ENCODE data around the gene TRAPPC2B. TPM values are rescaled to one million over a fixed set of nuclear protein-coding genes. Genes with fewer than 3 reads are reported as not detected.

Gene TRAPPC2B
- total RNA-seq, 1 experiment from 2014 or later = 16.1 TPM

DNA sequence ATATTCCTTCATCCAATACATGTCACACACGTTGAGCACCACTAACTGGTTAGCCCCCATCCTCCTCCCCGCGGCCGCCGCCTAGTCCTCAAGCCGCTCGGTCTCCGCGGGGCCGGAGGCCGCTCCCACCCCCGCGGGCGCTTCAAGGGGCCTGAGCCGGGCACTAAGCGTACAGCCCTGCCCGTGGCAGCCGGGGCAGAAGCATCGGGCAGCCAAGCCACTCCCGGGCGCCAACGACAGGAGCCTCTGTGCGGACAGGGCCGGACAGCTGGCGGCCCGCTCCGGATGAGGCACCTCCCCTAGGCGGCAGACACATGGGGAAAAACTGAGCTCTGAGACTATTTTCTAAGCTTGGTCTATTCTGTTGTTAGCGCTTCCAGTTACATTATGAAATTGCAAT is 45.8 kb upstream of the TRAPPC2B start:
- ChIA-PET POLR2A (ENCODE audit: unreplicated experiment) (no interaction called here), CTCF (no interaction called here)
- DNase-seq (no peak), ATAC-seq (no peak)
- intact Hi-C loops (cut with micrococcal nuclease) = no loop called here
- H3F3A ChIP-seq (ENCODE audit: low read length, unreplicated experiment) = no peaks in the 10 kb centered on the region
- no peaks in the 10 kb centered on the region for H3K9me3 ChIP-seq (ENCODE audit: low read length)
- BruUV-seq (replicated peaks) = no TSS peak
- peaks cover 22% of the 10 kb centered on the region for H3K4me1 ChIP-seq (ENCODE audit: insufficient read depth, low read length)
- H3K79me2 ChIP-seq (ENCODE audit: low read length) = peaks cover 21% of the 10 kb centered on the region
- no peak overlapping the region for H3K4me3 ChIP-seq (ENCODE audit: low read length)
- no peak overlapping the region for H3K9ac ChIP-seq (ENCODE audit: low read length)
- no peak overlapping the region for H3K27ac ChIP-seq (ENCODE audit: low read length)
- H3K4me2 ChIP-seq (ENCODE audit: low read length) = no peak overlapping the region
- TF ChIP-seq EZH2 (IDR thresholded peaks at IDR 0.05; ENCODE audit: low read length, unreplicated experiment) (no peak), EZH2phosphoT487 (IDR thresholded peaks at IDR 0.05; ENCODE audit: borderline replicate concordance, low read length) (no peak)
- TF ChIP-seq, protein P1, sequence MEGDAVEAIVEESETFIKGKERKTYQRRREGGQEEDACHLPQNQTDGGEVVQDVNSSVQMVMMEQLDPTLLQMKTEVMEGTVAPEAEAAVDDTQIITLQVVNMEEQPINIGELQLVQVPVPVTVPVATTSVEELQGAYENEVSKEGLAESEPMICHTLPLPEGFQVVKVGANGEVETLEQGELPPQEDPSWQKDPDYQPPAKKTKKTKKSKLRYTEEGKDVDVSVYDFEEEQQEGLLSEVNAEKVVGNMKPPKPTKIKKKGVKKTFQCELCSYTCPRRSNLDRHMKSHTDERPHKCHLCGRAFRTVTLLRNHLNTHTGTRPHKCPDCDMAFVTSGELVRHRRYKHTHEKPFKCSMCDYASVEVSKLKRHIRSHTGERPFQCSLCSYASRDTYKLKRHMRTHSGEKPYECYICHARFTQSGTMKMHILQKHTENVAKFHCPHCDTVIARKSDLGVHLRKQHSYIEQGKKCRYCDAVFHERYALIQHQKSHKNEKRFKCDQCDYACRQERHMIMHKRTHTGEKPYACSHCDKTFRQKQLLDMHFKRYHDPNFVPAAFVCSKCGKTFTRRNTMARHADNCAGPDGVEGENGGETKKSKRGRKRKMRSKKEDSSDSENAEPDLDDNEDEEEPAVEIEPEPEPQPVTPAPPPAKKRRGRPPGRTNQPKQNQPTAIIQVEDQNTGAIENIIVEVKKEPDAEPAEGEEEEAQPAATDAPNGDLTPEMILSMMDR (conservative IDR thresholded peaks at IDR 0.05; ENCODE audit: low read depth, low read length) = no peak
- no peaks in the 10 kb centered on the region for H4K20me1 ChIP-seq (ENCODE audit: low read length)
- H3K36me3 ChIP-seq (ENCODE audit: low read depth, low read length) = no peaks in the 10 kb centered on the region
- H2AFZ ChIP-seq (ENCODE audit: low read length) = no peak overlapping the region
- H3K27me3 ChIP-seq (ENCODE audit: low read length) = 0 out of 2 replicates have a peak, but pooled peaks cover 7% of the 10 kb centered on the region
- H3K9me2 ChIP-seq (replicated peaks; ENCODE audit: low read length) = no peaks in the 10 kb centered on the region

DNA sequence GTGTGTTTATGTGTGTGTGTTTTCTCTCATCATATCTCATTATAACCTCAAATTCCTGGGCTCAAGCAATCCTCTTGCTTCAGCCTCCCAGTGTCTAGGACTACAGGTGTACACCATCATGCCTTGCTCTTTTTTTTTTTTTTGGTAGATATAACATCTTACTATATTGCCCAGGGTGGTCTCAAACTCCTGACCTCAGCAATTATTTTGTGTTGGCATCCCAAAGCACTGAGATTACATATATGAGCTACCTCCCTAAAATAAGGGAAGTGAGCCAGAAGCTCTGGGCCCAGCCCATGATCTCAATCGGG is 43.5 kb upstream of the TRAPPC2B start:
- POLR2A ChIA-PET (ENCODE audit: unreplicated experiment) = no interaction called here
- TF ChIP-seq, protein P1 (conservative IDR thresholded peaks at IDR 0.05; ENCODE audit: low read depth, low read length) = no peak
- TF ChIP-seq EZH2 (IDR thresholded peaks at IDR 0.05; ENCODE audit: low read length, unreplicated experiment) = no peak
- TF ChIP-seq EZH2phosphoT487 (IDR thresholded peaks at IDR 0.05; ENCODE audit: borderline replicate concordance, low read length) = no peak
- Histone ChIP-seq H3K27ac (ENCODE audit: low read length) (peak overlapping the region; percentile 19; the same call in 1 of the 2 replicates), H3K4me1 (ENCODE audit: insufficient read depth, low read length) (peaks cover 23% of the 10 kb centered on the region), H3K27me3 (ENCODE audit: low read length) (0 out of 2 replicates have a peak, but pooled peaks cover 6% of the 10 kb centered on the region), H3K9ac (ENCODE audit: low read length) (peak overlapping the region; percentile 94), H3F3A (ENCODE audit: low read length, unreplicated experiment) (no peaks in the 10 kb centered on the region), H3K36me3 (ENCODE audit: low read depth, low read length) (peaks cover 14% of the 10 kb centered on the region), H3K4me2 (ENCODE audit: low read length) (peak overlapping the region; percentile 94), H3K4me3 (ENCODE audit: low read length) (peak overlapping the region; percentile 88), H3K9me2 (replicated peaks; ENCODE audit: low read length) (no peaks in the 10 kb centered on the region), H2AFZ (ENCODE audit: low read length) (peak overlapping the region; percentile 85), H3K9me3 (ENCODE audit: low read length) (no peaks in the 10 kb centered on the region), H4K20me1 (ENCODE audit: low read length) (no peaks in the 10 kb centered on the region), H3K79me2 (ENCODE audit: low read length) (peaks cover 33% of the 10 kb centered on the region)
- intact Hi-C loops (cut with micrococcal nuclease) = loop anchor here (1.0 kb wide), 2 partner anchors 41 to 43 kb away; partner anchors contain the start of genes TRAPPC2B and ZNF547
- ATAC-seq (peak; percentile 12; the same call in 1 of the 2 replicates), DNase-seq (no peak)
- CTCF ChIA-PET = no interaction called here
- BruUV-seq (replicated peaks) = TSS peak; percentile 100

DNA sequence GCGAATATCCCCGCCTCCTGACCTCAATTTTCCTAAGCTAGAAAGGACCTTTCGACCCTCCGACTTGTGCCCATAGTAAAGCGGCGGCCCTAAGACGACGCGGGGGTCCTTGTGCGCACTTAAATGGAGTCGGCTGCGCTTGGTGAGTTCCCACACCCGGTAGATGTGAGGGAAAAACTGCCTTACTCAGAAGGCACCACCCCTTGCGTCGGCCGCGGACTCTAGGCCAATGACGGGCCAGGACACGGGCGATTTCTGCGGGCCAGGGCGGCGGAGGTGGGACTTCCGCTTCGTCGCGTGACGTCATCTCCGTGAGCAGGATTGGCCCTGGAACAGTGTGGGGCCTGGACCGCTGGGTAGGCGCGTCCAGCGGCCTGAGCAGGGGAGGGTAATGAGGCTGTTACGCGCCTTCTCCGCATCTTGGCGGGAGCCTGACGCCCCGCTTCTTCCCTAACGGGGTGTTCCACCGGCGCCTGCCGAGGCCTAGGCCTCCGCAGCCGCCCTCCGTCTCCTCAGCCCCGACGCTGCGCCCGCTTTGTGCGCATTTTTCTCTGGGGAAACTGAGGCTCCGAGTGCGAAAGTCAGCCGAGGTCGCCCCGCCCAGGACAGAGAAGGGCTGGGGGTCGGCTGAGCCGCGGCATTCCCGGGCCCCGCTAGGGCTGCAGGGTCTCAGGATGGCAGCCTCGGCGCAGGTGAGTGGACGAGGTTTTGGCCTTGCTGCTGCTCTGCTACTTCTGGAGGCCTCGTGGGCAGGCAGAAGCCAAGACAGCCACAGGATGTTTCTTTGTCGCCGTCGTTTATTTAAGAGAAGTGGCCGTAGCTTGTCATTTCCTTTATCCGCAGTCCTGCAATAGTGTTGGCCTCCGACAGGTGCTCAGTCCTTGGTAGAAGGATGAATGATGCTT is 42.9 kb upstream of the TRAPPC2B start, which contains the start of gene ZNF543:
ZNF543 (plus strand) TSS at position 293 of the 905 bp plus-strand sequence; CDS start at position 675, 382 bp downstream.
- intact Hi-C loops (cut with micrococcal nuclease) = loop anchor here (1.0 kb wide), 2 partner anchors 41 to 43 kb away; partner anchors contain the start of genes TRAPPC2B and ZNF547
- CTCF ChIA-PET = no interaction called here

More for the DNA sequence above, 42.9 kb upstream of the TRAPPC2B start, which contains the start of gene ZNF543:
- no peaks in the 10 kb centered on the region for H3K9me2 ChIP-seq (replicated peaks; ENCODE audit: low read length)
- peaks cover 33% of the 10 kb centered on the region for H3K79me2 ChIP-seq (ENCODE audit: low read length)
- DNase-seq = peak; percentile 98
- peak within 1 kb of the TSS; percentile 88 for H3K4me3 ChIP-seq (ENCODE audit: low read length)
- H3K4me2 ChIP-seq (ENCODE audit: low read length) = peak within 1 kb of the TSS; percentile 94
- H4K20me1 ChIP-seq (ENCODE audit: low read length) = no peaks in the 10 kb centered on the region
- H3K27me3 ChIP-seq (ENCODE audit: low read length) = 0 out of 2 replicates have a peak, but pooled peaks cover under 1% of the 10 kb centered on the region
- no peaks in the 10 kb centered on the region for H3F3A ChIP-seq (ENCODE audit: low read length, unreplicated experiment)
- TF ChIP-seq EZH2 (IDR thresholded peaks at IDR 0.05; ENCODE audit: low read length, unreplicated experiment) (no peak), EZH2phosphoT487 (IDR thresholded peaks at IDR 0.05; ENCODE audit: borderline replicate concordance, low read length) (no peak)
- TF ChIP-seq, protein P1 (conservative IDR thresholded peaks at IDR 0.05; ENCODE audit: low read depth, low read length) = no peak
- BruUV-seq (replicated peaks) = TSS peak; percentile 59
- no peaks in the 10 kb centered on the region for H3K9me3 ChIP-seq (ENCODE audit: low read length)
- peak within 1 kb of the TSS; percentile 94 for H3K9ac ChIP-seq (ENCODE audit: low read length)
- peak within 1 kb of the TSS; percentile 19; the same call in 1 of the 2 replicates for H3K27ac ChIP-seq (ENCODE audit: low read length)
- H3K4me1 ChIP-seq (ENCODE audit: insufficient read depth, low read length) = peaks cover 23% of the 10 kb centered on the region
- peaks cover 20% of the 10 kb centered on the region for H3K36me3 ChIP-seq (ENCODE audit: low read depth, low read length)
- peak within 1 kb of the TSS; percentile 87 for H2AFZ ChIP-seq (ENCODE audit: low read length)
- POLR2A ChIA-PET (ENCODE audit: unreplicated experiment) = no interaction called here
- peak; percentile 99 for ATAC-seq

Data from PC-3 (cell line).